ENCODE data around the gene CIRBP. TPM values are rescaled to one million over a fixed set of nuclear protein-coding genes. Genes with fewer than 3 reads are reported as not detected.

The CIRBP gene
- total RNA-seq, 1 donor from 2014 or later = 256 TPM

GRCh38 chr19:1288226-1288612, 19.1 kb downstream of the CIRBP start:
- no peaks in the 10 kb centered on the region for H3K4me1 Mint-ChIP-seq (ENCODE audit: low read depth)
- no peak for DNase-seq (ENCODE audit: low spot score)
- H3K27ac Mint-ChIP-seq = no peak overlapping the region
- peaks cover 24% of the 10 kb centered on the region for H3K27me3 Mint-ChIP-seq (ENCODE audit: insufficient read depth)
- intact Hi-C loops (cut with micrococcal nuclease) = no loop called here
- no peaks in the 10 kb centered on the region for H3K9me3 Mint-ChIP-seq
- H3K36me3 Mint-ChIP-seq (ENCODE audit: low read depth) = no peaks in the 10 kb centered on the region
- no peak overlapping the region for H3K4me3 Mint-ChIP-seq

DNA sequence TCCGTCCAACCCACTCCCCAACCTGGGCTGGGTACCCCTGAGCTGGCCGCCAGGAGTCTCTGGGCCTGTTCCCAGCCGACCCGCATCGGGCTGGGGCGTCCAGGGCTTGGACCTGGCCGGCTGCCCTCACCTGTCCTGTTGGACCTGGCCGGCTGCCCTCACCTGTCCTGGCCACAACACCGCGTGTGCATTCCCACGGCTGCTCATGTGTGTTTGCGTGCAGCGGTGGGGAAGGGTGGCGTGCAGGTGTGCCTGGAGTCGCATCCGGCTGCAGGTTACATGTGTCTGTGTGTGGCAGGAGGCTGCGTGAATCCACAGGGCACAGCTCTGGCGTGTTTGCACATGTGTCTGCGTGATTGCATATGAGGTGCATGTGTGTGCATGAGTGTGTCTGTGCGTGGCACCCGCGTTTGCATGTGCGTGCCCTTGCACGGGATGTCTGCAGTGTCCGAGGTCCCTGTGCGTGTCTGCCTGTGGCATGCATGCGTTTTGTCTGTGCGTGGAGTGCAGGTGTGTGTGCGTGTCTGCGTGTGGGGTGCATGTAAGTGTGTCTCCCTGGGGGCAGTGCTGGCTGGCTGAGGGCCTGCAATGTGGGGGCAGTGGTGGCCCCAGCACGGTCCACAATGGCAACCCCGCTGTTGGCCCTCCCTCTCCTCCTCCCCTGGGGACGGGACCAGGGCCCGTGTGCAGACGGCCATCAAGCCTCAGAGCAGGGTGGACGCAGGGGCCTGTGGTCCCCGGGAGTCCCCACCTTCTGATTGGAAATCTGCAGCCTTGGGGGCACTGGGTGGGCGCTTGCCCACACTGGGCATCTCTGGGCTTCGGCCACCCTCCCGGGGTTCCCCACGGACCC, 19.9 kb downstream of the CIRBP start:
- DNase-seq (ENCODE audit: low spot score) = no peak
- Mint-ChIP-seq H3K36me3 (ENCODE audit: low read depth) (no peaks in the 10 kb centered on the region), H3K4me1 (ENCODE audit: low read depth) (no peaks in the 10 kb centered on the region), H3K27ac (no peak overlapping the region), H3K4me3 (no peak overlapping the region), H3K9me3 (no peaks in the 10 kb centered on the region), H3K27me3 (ENCODE audit: insufficient read depth) (peaks cover 22% of the 10 kb centered on the region)
- intact Hi-C loops (cut with micrococcal nuclease) = no loop called here

DNA sequence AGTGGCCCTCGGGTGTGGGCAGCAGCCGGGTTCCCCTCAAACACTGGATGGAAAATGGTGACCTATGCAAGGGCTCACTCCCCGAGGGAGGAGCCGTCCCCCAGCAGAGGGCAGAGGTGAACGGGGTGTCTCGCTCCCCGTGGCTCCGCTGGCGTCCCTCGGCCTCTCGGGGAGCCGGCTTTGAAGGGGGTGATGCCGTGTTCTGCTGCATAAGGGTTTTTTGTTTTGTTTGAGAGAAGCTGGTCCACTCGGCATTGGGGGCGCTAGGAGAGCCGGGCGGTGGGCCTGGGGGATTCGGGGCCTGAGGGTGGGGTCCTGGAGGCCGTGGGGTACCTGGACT, 20.5 kb downstream of the CIRBP start:
- DNase-seq (ENCODE audit: low spot score) = no peak
- Mint-ChIP-seq H3K36me3 (ENCODE audit: low read depth) (no peaks in the 10 kb centered on the region), H3K9me3 (no peaks in the 10 kb centered on the region), H3K27me3 (ENCODE audit: insufficient read depth) (peaks cover 16% of the 10 kb centered on the region), H3K4me3 (no peak overlapping the region), H3K4me1 (ENCODE audit: low read depth) (no peaks in the 10 kb centered on the region), H3K27ac (no peak overlapping the region)
- intact Hi-C loops (cut with micrococcal nuclease) = no loop called here

DNA sequence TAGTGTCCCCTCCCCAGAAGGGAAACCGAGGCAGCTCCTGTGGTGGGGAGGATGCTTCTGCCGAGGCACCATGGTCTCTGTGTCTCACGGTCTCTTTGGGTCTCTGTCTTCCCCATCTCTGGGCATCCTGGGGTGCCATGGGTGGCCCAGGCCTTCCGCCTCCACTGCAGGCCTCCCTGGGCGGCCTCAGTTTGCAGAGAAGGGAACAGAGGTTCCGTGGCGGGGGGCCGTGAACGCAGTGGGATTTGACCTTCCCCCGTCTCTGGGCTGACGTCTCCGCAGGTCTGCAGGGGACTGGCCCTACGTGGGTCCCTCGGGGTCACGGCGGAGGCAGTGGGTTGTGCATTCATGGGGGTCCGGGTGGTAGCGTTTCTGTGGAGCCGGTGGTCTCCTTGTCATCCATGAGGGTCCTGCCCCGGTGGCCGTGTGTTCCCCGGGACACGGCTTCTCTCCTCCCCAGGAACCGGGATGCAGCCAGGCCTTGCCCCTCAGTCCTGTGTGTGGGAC, 21.1 kb downstream of the CIRBP start:
- Mint-ChIP-seq H3K4me3 (no peak overlapping the region), H3K27me3 (ENCODE audit: insufficient read depth) (peaks cover 11% of the 10 kb centered on the region), H3K27ac (no peak overlapping the region), H3K4me1 (ENCODE audit: low read depth) (no peaks in the 10 kb centered on the region), H3K9me3 (no peaks in the 10 kb centered on the region), H3K36me3 (ENCODE audit: low read depth) (no peaks in the 10 kb centered on the region)
- intact Hi-C loops (cut with micrococcal nuclease) = no loop called here
- no peak for DNase-seq (ENCODE audit: low spot score)

DNA sequence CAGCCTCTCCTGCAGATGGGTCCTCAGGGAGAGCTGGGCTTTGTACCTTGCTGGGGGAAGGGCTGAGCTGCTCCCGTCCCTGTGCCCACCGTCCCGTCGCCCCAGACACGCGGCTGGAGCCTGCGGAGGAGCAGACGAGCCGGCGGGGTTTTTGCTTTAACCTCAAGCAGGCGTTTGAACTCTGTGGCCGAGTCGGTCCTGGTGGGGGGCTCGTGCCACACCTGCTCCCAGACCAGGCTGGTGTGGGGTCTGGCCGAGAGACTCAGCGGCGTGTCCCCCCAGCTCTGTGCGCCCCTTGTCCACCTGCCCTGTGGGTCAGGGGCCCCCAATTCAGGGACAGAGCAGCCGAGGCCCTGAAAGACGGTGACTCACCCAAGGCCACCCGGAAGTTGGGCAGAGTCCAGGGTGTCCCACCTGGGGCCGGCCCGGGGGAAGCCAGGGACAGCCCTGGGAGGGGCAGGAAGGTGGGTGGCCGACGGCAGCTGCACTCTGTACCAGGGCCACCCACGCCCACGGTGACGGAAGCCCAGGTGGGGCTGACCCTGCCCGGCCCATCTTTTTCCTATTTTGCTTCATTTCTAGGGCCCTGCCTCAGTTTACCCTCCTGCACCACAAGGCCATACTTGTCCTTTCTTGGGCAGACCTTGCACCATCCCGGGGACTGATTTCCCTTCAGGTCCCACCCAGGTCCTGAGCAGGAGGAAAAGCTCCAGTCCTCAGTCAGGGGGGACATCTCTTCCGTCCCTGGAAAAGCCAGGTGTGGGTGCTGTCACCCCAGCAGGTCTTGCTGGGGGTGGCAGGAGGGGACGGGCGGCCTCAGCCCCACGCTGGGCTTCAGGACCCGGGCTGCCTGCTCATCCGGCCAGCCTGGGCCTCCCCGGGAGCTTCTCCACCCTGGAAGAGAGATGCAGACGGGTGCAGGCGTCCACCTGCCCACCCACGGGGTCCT, 21.8 kb downstream of the CIRBP start:
- Mint-ChIP-seq H3K36me3 (ENCODE audit: low read depth) (no peaks in the 10 kb centered on the region), H3K4me1 (ENCODE audit: low read depth) (no peaks in the 10 kb centered on the region), H3K27me3 (ENCODE audit: insufficient read depth) (peaks cover 11% of the 10 kb centered on the region), H3K27ac (no peak overlapping the region), H3K4me3 (no peak overlapping the region), H3K9me3 (no peaks in the 10 kb centered on the region)
- intact Hi-C loops (cut with micrococcal nuclease) = no loop called here
- no peak for DNase-seq (ENCODE audit: low spot score)

GRCh38 chr19:1291761-1292418, 22.8 kb downstream of the CIRBP start:
- H3K9me3 Mint-ChIP-seq = no peaks in the 10 kb centered on the region
- intact Hi-C loops (cut with micrococcal nuclease) = no loop called here
- no peak overlapping the region for H3K27ac Mint-ChIP-seq
- H3K27me3 Mint-ChIP-seq (ENCODE audit: insufficient read depth) = peaks cover 8% of the 10 kb centered on the region
- H3K4me3 Mint-ChIP-seq = no peak overlapping the region
- no peak for DNase-seq (ENCODE audit: low spot score)
- no peaks in the 10 kb centered on the region for H3K4me1 Mint-ChIP-seq (ENCODE audit: low read depth)
- no peaks in the 10 kb centered on the region for H3K36me3 Mint-ChIP-seq (ENCODE audit: low read depth)

GRCh38 chr19:1292419-1293151, 23.5 kb downstream of the CIRBP start:
- DNase-seq (ENCODE audit: low spot score) = no peak
- no peaks in the 10 kb centered on the region for H3K36me3 Mint-ChIP-seq (ENCODE audit: low read depth)
- H3K27ac Mint-ChIP-seq = no peak overlapping the region
- no peak overlapping the region for H3K4me3 Mint-ChIP-seq
- intact Hi-C loops (cut with micrococcal nuclease) = no loop called here
- H3K27me3 Mint-ChIP-seq (ENCODE audit: insufficient read depth) = peaks cover 8% of the 10 kb centered on the region
- H3K9me3 Mint-ChIP-seq = no peaks in the 10 kb centered on the region
- no peaks in the 10 kb centered on the region for H3K4me1 Mint-ChIP-seq (ENCODE audit: low read depth)

DNA sequence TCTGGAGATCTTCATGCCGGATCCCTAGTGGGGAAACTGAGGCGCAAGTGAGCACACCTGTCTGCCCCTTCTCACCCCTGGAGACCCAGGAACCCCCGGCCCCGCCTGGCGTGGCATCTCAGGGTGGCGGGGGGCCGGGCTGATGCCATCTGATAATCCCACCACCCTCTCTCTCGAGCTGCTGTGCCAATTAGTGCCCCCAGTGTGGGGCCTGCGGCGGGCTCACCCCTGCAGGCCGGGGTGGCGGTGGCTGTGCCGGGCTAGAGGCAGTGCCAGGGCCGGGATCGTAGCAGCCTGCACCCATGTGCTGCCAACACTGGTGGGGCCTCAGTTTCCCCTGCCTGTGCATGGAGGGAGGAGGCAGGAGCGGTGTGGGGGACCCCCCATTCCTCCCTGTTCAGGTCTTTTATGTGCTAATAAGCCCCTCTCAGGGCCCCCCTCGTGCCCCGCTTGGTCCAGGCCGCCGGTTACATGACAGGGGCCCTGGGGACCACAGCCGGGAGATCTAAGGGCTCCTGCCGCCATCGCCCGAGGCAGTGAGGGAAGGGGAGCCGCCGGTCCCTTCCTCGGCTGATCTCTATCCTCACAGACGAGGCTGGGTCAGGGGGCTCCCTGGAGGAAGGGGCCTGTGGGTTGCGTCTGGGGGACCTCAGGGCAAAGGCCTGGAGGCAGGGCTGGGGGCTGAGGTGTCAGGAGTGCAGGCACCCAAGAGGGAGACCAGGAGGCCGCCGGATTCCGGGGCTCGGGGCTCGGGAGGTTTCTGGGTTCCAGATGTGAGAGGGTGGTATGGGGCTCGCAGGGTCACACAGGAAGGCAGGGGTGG, 24.9 kb downstream of the CIRBP start:
- Mint-ChIP-seq H3K9me3 (no peaks in the 10 kb centered on the region), H3K27me3 (ENCODE audit: insufficient read depth) (peaks cover 6% of the 10 kb centered on the region), H3K4me3 (no peak overlapping the region), H3K36me3 (ENCODE audit: low read depth) (no peaks in the 10 kb centered on the region), H3K27ac (no peak overlapping the region), H3K4me1 (ENCODE audit: low read depth) (no peaks in the 10 kb centered on the region)
- intact Hi-C loops (cut with micrococcal nuclease) = no loop called here
- no peak for DNase-seq (ENCODE audit: low spot score)

GRCh38 chr19:1294688-1295087, 25.6 kb downstream of the CIRBP start:
- Mint-ChIP-seq H3K4me3 (no peak overlapping the region), H3K4me1 (ENCODE audit: low read depth) (no peaks in the 10 kb centered on the region), H3K27ac (no peak overlapping the region), H3K36me3 (ENCODE audit: low read depth) (no peaks in the 10 kb centered on the region), H3K27me3 (ENCODE audit: insufficient read depth) (peaks cover 6% of the 10 kb centered on the region), H3K9me3 (no peaks in the 10 kb centered on the region)
- intact Hi-C loops (cut with micrococcal nuclease) = no loop called here
- DNase-seq (ENCODE audit: low spot score) = no peak

DNA sequence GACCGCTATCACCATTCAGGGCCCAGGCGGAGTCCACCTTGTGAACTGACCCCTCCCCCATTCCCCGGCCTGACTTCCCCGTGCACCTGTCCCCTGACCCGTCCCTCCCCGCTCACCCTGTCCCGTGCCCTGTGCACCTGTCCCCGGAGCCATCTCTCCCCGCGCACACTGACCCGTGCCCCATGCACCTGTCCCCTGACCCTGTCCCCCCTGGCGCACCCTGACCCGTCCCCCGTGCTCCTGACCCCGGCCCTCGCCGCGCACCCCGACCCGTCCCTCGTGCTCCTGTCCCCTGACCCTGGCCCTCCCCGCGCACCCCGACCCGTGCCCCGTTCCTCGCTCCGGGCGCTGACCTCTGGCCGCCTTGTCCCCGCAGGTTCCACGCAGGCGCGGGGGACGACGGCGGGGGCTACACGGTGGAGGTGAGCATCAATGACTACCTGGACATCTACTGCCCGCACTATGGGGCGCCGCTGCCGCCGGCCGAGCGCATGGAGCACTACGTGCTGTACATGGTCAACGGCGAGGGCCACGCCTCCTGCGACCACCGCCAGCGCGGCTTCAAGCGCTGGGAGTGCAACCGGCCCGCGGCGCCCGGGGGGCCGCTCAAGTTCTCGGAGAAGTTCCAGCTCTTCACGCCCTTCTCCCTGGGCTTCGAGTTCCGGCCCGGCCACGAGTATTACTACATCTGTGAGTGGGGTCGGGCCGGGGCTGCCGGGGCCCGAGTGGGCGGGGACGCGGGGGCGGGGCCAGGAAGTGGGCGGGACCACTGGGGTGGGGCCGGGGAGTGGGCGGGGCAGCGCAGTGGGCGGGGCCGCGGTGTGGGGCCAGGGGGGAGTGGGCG, 26.3 kb downstream of the CIRBP start:
- peaks cover 6% of the 10 kb centered on the region for H3K27me3 Mint-ChIP-seq (ENCODE audit: insufficient read depth)
- no peaks in the 10 kb centered on the region for H3K4me1 Mint-ChIP-seq (ENCODE audit: low read depth)
- no peak for DNase-seq (ENCODE audit: low spot score)
- H3K27ac Mint-ChIP-seq = no peak overlapping the region
- no peak overlapping the region for H3K4me3 Mint-ChIP-seq
- no peaks in the 10 kb centered on the region for H3K36me3 Mint-ChIP-seq (ENCODE audit: low read depth)
- H3K9me3 Mint-ChIP-seq = no peaks in the 10 kb centered on the region
- intact Hi-C loops (cut with micrococcal nuclease) = no loop called here

DNA sequence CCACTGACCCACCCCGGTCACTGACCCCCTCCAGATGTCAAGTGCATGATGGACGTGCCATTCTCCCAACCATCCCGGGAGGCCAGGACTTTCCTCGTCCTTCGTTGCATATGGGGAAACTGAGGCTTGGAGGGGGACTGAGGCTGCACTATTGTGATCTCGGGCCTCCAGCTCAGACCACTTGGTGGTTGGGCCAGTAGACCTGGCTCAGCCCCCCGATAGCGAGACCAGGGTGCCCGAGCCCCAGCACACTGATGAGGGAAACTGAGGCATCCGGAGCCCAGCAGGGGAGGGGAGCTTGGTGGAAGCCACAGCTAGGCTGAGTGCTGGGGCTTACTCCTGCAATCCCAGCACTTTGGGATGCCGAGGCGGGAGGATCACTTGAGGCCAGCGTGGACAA, 26.9 kb downstream of the CIRBP start:
- no peaks in the 10 kb centered on the region for H3K9me3 Mint-ChIP-seq
- no peak overlapping the region for H3K4me3 Mint-ChIP-seq
- no peak for DNase-seq (ENCODE audit: low spot score)
- H3K27ac Mint-ChIP-seq = no peak overlapping the region
- intact Hi-C loops (cut with micrococcal nuclease) = no loop called here
- no peaks in the 10 kb centered on the region for H3K36me3 Mint-ChIP-seq (ENCODE audit: low read depth)
- H3K27me3 Mint-ChIP-seq (ENCODE audit: insufficient read depth) = peaks cover 6% of the 10 kb centered on the region
- H3K4me1 Mint-ChIP-seq (ENCODE audit: low read depth) = no peaks in the 10 kb centered on the region

Measured in activated T-helper 1 cell treated with anti-CD3 and anti-CD28 coated beads, Interleukin-12 subunit alpha, Interleukin-12 subunit beta, Interleukin-2, Interleukin-4 antibody, amounts not matched to agents 30 ng/mL and 10 ng/mL and 1 ng/mL, durations not matched to agents 14 hours and 24 hours and 36 hours (primary cell).